Psoas muscle (tissue), 8 donors: ENCODE data around the gene FAIM2. TPM values are rescaled to one million over a fixed set of nuclear protein-coding genes. Genes with fewer than 3 reads are reported as not detected.
A peak's percentile ranks its signal among the peaks of the same experiment; 100 is the strongest.

ENCODE experiments used
- ATAC-seq, 4 donors: fragments of 200-7000 bp; cut with Tn5 transposase; one replicate each; pipeline ENCODE4 v1.9.1; 2020; ENCODE audit warnings: moderate library complexity in 3 of 4, mild to moderate bottlenecking in 2 of 4
- DNase-seq, 2 donors: peaks; one replicate each; pipeline ENCODE4 v3.0.0-alpha.2; 2020
- H3K27ac ChIP-seq: fragments of 200-600 bp; one replicate; pipeline ENCODE4 v1.8.0; 2022
- H3K27me3 ChIP-seq, 3 donors: fragments of 200-600 bp in 1 of 3; one replicate each; pipeline versions ENCODE4 v1.6.1 to v1.8.0; 2013 to 2022; ENCODE audit warnings: low read length in 2 of 3, mild to moderate bottlenecking in 2 of 3, moderate library complexity in 1 of 3; ENCODE audit not compliant: insufficient read depth in 3 of 3
- H3K36me3 ChIP-seq, 2 donors: fragments of 200-600 bp in 1 of 2; one replicate each; pipeline versions ENCODE4 v1.6.1 to v1.8.0; 2013 to 2022; ENCODE audit warnings: low read depth in 1 of 2, mild to moderate bottlenecking in 1 of 2, moderate library complexity in 1 of 2; ENCODE audit not compliant: insufficient read depth in 1 of 2
- H3K4me1 ChIP-seq: fragments of 200-600 bp; one replicate; pipeline ENCODE4 v1.8.0; 2022
- H3K4me3 ChIP-seq: fragments of 200-600 bp; one replicate; pipeline ENCODE4 v1.8.0; 2022; ENCODE audit warnings: mild to moderate bottlenecking
- H3K9me3 ChIP-seq: fragments of 200-600 bp; one replicate; pipeline ENCODE4 v1.8.0; 2022
- WGBS, 3 donors: extraction: QIAGEN DNeasy Blood & Tissue Kit; methylation state at CpG; one replicate each; pipeline versions ENCODE4 v1.1.6 to v1.1.7; 2013; 5-methylcytosine and 5-hydroxymethylcytosine counted together
- intact Hi-C, 2 donors: fragments of 100-400 bp; cut with DNase I; formaldehyde crosslinking; loops; one replicate each; pipeline versions ENCODE4 v1.11.0 to v1.14.2; 2022
- polyA plus RNA-seq, 3 donors: library from polyadenylated mRNA; stranded (reverse); fragments of 200-250 nt; gene quantifications; one replicate each; pipeline ENCODE4 v1.2.3, GENCODE V29; 2013
- total RNA-seq, 4 donors: library from RNA; stranded (reverse); fragmentation: NEBNext Ultra II Directional in 2 of 4; extraction: Animal tissue kit (Norgen Biotek cat#: 25700) in 2 of 4; gene quantifications; one replicate each; pipeline versions ENCODE4 v1.2.1 to v1.2.4, GENCODE V29; 2021 to 2023
- TF ChIP-seq, protein P1 (sequence below): fragments of 200-600 bp; IDR thresholded peaks from one replicate; pipeline ENCODE4 v1.8.0; 2022; ENCODE audit warnings: antibody characterized with exemption
- donor health status: healthy with polysubstance abuse.
- donor health status: DM: no; HTN: no; CAD: no; lungs with moderate emphysema.
- donor health status: Bipolar disorder and iron deficiency.
- donor health status: healthy.
- donor health status: DM: yes; HTN: yes; CAD: no.
- donor health status: DM: no; HTN: no; CAD: no.
- donor health status: DM: no; HTN: no; CAD: no.
- donor health status: DM: yes; HTN: yes; CAD: no.

The FAIM2 gene
- total and polyA plus RNA-seq, 7 donors = 0.22 to 1.1 (median 0.58) TPM; not detected in 2

DNA sequence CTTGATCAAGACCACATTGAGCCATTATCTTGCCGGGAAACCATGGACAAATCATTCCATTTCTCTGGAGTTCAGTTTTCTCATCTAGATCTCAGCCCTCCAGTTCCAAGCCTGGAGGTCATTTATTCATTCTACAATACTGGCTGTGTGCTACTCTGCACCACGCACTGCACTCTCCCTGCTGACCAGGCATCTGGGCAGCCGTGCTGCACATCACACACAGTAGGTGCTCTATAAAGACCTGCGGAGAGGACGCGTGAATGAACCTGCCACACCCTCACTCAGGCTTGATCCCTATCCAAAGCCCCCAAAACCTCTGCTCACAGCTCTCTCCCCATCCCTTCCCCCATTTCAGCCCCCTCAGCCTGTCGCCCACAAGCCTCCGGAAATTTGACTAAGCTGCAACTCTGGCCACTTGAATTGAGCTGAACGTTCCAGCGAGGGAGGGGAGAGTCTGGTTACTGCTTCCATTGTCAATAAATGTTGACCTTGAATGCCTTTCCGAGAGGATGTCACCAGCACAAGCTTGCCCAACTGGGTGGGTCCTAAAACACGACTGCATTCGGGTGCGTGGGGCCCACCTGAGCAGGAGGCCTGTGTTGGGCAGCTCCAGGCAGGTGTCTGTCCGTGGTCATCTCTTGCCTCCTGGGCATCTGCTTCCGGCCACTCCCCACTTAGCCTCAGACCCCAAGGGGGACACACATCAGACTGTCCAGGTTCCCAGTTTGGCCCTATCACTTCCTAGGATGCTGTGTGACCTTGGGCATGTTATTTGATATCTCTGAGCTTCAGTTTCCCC lies 17.8 kb downstream of the FAIM2 start:
- peak in 1 of 2 donors; percentile 12 for DNase-seq
- intact Hi-C loops = no loop called here

DNA sequence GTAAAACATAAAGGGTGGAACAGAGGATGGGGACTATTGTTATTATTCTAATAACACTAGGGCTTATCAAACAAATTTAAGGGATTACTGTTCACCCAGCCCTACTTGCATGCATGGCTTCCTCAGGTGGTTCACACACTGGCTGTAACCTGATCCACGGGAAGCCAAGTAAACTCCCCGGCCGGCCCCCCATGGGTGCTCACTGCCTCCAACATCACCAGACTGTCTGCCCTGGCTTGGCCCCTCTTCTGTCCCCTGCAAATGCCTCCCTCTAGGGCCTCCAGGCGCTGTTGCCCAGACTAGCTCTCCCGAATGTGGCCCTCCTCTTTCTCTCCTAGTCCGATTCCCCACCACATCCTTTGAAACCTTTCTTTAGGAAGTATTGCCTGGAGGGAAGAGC lies 18.6 kb downstream of the FAIM2 start:
- Histone ChIP-seq H3K27me3 (peaks cover 0 to 2% (median 0%) of the 10 kb centered on the region in 3 donors), H3K4me3 (no peak overlapping the region), H3K27ac (no peak overlapping the region), H3K9me3 (no peaks in the 10 kb centered on the region), H3K4me1 (no peaks in the 10 kb centered on the region), H3K36me3 (no peaks in the 10 kb centered on the region)
- WGBS, 3 donors = 63 to 73% (median 68%) methylated on average over 6 of the region's 6 CpGs
- TF ChIP-seq, protein P1, sequence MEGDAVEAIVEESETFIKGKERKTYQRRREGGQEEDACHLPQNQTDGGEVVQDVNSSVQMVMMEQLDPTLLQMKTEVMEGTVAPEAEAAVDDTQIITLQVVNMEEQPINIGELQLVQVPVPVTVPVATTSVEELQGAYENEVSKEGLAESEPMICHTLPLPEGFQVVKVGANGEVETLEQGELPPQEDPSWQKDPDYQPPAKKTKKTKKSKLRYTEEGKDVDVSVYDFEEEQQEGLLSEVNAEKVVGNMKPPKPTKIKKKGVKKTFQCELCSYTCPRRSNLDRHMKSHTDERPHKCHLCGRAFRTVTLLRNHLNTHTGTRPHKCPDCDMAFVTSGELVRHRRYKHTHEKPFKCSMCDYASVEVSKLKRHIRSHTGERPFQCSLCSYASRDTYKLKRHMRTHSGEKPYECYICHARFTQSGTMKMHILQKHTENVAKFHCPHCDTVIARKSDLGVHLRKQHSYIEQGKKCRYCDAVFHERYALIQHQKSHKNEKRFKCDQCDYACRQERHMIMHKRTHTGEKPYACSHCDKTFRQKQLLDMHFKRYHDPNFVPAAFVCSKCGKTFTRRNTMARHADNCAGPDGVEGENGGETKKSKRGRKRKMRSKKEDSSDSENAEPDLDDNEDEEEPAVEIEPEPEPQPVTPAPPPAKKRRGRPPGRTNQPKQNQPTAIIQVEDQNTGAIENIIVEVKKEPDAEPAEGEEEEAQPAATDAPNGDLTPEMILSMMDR = no peak
- no peak for DNase-seq
- intact Hi-C loops = no loop called here
- ATAC-seq = no peak

More for the DNA sequence above, 17.8 kb downstream of the FAIM2 start:
- H3K4me1 ChIP-seq = no peaks in the 10 kb centered on the region
- H3K27me3 ChIP-seq = peaks cover 0 to 2% (median 0%) of the 10 kb centered on the region in 3 donors
- no peaks in the 10 kb centered on the region for H3K36me3 ChIP-seq
- 61 to 64% (median 63%) methylated on average over 16 of the region's 16 CpGs for whole genome bisulfite sequencing, 3 donors
- ATAC-seq = no peak
- no peak overlapping the region for H3K27ac ChIP-seq
- TF ChIP-seq, protein P1 = no peak
- H3K9me3 ChIP-seq = no peaks in the 10 kb centered on the region
- no peak overlapping the region for H3K4me3 ChIP-seq

DNA sequence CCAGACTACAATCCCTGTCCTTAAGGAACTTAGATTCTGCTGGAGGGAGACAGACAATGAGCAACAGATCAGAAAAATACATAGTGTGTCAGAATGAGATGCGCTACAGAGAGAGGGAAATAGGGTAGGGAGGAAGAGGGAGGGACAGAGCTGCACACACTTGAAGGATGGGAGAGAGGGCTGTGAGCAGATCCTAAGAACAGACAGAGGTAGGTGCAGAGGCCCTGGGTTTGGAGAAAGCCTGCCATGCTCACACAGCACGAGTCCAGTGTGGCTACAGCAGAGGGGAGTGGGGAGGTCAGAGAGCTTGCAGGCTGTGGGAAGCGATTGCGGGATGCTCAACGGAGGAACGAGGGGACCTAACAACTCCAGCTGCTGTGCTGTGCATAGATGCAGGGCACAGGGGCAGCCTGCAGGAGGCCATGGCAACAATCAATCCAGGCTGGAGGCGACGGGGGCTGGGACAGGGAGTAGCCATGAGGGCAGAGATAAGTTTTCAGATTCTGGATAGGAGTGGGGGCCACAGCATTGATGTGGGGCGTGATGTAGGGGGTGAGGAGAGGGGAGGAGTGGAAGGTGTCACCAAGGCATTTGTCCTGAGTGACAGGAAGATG lies 20.7 kb downstream of the FAIM2 start:
- no peaks in the 10 kb centered on the region for H3K9me3 ChIP-seq
- H3K27me3 ChIP-seq = no peaks in the 10 kb centered on the region
- H3K27ac ChIP-seq = no peak overlapping the region
- TF ChIP-seq, protein P1 = no peak
- intact Hi-C loops = no loop called here
- 80 to 85% (median 84%) methylated on average over 9 of the region's 9 CpGs for WGBS, 3 donors
- H3K4me3 ChIP-seq = no peak overlapping the region
- H3K36me3 ChIP-seq = no peaks in the 10 kb centered on the region
- H3K4me1 ChIP-seq = no peaks in the 10 kb centered on the region
- no peak for ATAC-seq
- no peak for DNase-seq

DNA sequence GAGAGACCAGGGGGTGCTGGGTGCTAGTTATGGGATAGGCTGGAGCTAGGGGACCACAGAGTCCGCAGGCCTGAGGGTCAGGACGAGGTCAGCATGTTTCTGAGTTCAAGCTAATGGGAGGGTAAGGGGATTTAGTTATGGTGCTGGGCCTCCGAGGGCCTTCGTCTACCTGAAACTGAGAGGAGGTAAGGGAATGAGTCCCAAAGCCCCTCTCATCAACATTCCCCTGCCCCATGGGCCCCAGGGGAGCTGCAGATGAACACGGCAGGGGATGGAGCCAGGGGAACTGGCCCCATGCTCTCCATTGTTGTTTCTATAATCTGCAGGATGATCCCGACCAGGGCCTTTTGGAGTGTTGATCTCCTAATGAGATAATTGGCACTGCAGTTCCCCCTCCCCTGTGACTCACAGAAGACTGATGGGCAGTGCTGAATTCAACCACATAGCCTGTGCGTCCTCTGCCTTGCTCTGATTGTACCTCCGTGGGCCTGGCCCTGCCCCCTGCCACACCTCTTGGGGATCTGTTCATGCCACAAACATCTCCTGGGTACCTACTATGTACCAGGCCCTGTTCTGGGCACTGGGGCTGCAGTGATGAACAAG lies 21.4 kb downstream of the FAIM2 start:
- TF ChIP-seq, protein P1 = no peak
- Histone ChIP-seq H3K27ac (no peak overlapping the region), H3K4me3 (no peak overlapping the region), H3K9me3 (no peaks in the 10 kb centered on the region), H3K36me3 (no peaks in the 10 kb centered on the region), H3K27me3 (no peaks in the 10 kb centered on the region), H3K4me1 (no peaks in the 10 kb centered on the region)
- intact Hi-C loops = no loop called here
- DNase-seq (no peak), ATAC-seq (no peak)
- 76 to 87% (median 79%) methylated on average over 7 to 8 of the region's 8 CpGs for WGBS, 3 donors
